HL-60 (cell line): ENCODE measurements around the gene TREML1.
"Not testable (repeated sequence)": the region's sequence is repeated elsewhere in the genome, so short reads cannot be mapped to it uniquely, and the experiment has no call there.

Experiments
- DNase-seq, 2 experiments: peaks; one replicate each; pipeline ENCODE4 v3.0.0-alpha.2; 2010 to 2020; ENCODE audit warnings: low read depth in 1 of 2, low spot score in 1 of 2
- H3K27ac ChIP-seq: fragments of 250-450 bp; sonication (Bioruptor Pico); replicated peaks from 2 replicates; pipeline ENCODE4 v1.5.1; 2020; ENCODE audit warnings: mild to moderate bottlenecking, moderate library complexity
- H3K27me3 ChIP-seq: fragments of 250-450 bp; sonication (Bioruptor Pico); 2 replicates; pipeline ENCODE4 v1.5.1; 2021; ENCODE audit warnings: mild to moderate bottlenecking, moderate library complexity; ENCODE audit not compliant: insufficient read depth, poor library complexity, severe bottlenecking
- H3K4me3 ChIP-seq: replicated peaks from 2 replicates; pipeline ENCODE4 v1.5.1; 2011; ENCODE audit warnings: mild to moderate bottlenecking, control low read depth, low read length; ENCODE audit not compliant: insufficient read depth
- CTCF ChIP-seq: IDR thresholded peaks from one replicate; pipeline ENCODE4 v1.5.1; 2011; ENCODE audit warnings: low read length, control low read depth, inconsistent platforms; ENCODE audit not compliant: insufficient read depth
- GABPA ChIP-seq: IDR thresholded peaks from 2 replicates; pipeline ENCODE4 v1.6.1; 2012; ENCODE audit warnings: low read depth
- POLR2AphosphoS5 ChIP-seq: IDR thresholded peaks from 2 replicates; pipeline ENCODE4 v1.6.1; 2012; ENCODE audit warnings: low read depth
- REST ChIP-seq: IDR thresholded peaks from 2 replicates; pipeline ENCODE4 v1.6.1; 2012; ENCODE audit warnings: low read depth; ENCODE audit not compliant: insufficient replicate concordance
- SPI1 ChIP-seq: IDR thresholded peaks from 2 replicates; pipeline ENCODE4 v1.6.1; 2012; ENCODE audit warnings: low read depth, mild to moderate bottlenecking, borderline replicate concordance

The TREML1 gene

GRCh38 chr6:41190791-41191190 is 36.6 kb upstream of the TREML1 start:
- TF ChIP-seq GABPA (no peak), REST (no peak), CTCF (no peak), SPI1 (no peak), POLR2AphosphoS5 (no peak)
- H3K27me3 ChIP-seq = no peaks in the 10 kb centered on the region
- H3K4me3 ChIP-seq = no peak overlapping the region
- DNase-seq = no peak
- H3K27ac ChIP-seq = no peak overlapping the region

GRCh38 chr6:41189967-41190366 is 35.8 kb upstream of the TREML1 start:
- no peak for TF ChIP-seq SPI1
- TF ChIP-seq REST = no peak
- TF ChIP-seq GABPA = no peak
- no peak for TF ChIP-seq POLR2AphosphoS5
- TF ChIP-seq CTCF = no peak
- Histone ChIP-seq H3K27me3 (no peaks in the 10 kb centered on the region), H3K27ac (no peak overlapping the region), H3K4me3 (no peak overlapping the region)
- no peak for DNase-seq

GRCh38 chr6:41189046-41189445 is 34.9 kb upstream of the TREML1 start:
- not testable (repeated sequence) for H3K27ac ChIP-seq, DNase-seq, H3K27me3 ChIP-seq, H3K4me3 ChIP-seq

GRCh38 chr6:41187924-41188886 is 34.1 kb upstream of the TREML1 start:
- TF ChIP-seq SPI1 = no peak
- no peak for TF ChIP-seq POLR2AphosphoS5
- TF ChIP-seq GABPA = no peak
- no peak for TF ChIP-seq CTCF
- no peak for TF ChIP-seq REST
- no peaks in the 10 kb centered on the region for H3K27me3 ChIP-seq
- no peak overlapping the region for H3K4me3 ChIP-seq
- no peak overlapping the region for H3K27ac ChIP-seq
- DNase-seq = no peak
